SKM-1 treated with dmso at 0.1 percent for 144 hours (cell line): ENCODE data around the gene PEX3.
A peak's percentile ranks its signal among the peaks of the same experiment; 100 is the strongest.
"Not testable (repeated sequence)": the region's sequence is repeated elsewhere in the genome, so short reads cannot be mapped to it uniquely, and the experiment has no call there.

Experiments used
- DNase-seq: peaks from one replicate; lab custom pipeline; 2025; ENCODE audit not compliant: unreplicated experiment; lab: John Stamatoyannopoulos, UW

Gene PEX3

DNA sequence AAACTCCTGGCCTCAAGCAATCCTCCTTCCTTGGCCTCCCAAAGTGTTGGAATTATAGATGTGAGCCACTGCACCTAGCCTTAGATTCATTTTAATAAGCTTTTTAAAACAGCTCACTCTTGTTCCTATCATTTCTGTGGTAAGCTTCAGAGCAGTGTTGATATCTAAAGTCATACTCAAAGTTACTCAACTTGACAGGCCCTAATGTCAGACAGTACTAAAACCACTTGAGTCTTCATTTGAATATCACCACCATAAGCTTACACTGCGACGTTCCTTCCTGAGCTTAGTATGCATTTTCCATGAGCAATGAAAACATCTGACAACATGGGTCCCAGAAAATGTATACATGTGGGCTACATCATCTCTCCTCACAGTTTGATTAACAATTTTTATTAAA, 54.9 kb downstream of the PEX3 start:
- DNase-seq = no peak

DNA sequence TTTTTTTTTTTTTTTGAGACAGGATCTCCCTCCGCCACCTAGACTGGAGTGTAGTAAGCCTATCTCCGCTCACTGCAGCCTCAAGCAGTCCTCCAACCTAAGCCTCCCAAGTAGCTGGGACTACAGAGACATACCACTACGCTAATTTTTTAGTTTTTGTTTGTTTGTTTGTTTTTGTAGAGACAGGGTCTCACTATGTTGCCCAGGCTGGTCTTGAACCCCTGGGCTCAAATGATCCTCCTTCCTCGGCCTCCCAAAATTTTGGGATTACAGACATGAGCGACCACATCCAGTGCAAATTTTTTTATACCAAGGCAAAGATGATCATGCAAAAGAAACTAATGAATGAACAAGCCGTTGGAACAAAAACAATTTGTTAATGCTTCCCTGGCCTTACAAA, 55.6 kb downstream of the PEX3 start:
- no peak for DNase-seq

DNA sequence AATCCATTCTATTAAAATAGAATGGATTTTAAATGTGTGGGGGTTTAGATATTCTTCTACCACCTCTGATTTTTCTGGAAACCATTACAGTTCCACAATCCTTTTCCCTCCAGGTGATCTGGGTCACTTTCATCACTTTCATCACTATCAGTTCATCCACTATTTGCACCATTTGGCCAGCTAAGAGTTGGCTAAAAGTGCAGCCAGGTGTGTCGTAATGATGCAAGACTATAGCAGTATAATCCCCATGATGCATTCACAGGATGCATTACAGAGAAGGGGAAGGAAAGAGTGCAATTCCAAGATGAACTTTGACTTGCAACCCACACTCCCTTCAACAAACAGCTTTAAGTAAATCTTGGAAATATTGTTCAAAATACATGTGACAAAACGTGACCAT, 56.0 kb downstream of the PEX3 start:
- DNase-seq = no peak

DNA sequence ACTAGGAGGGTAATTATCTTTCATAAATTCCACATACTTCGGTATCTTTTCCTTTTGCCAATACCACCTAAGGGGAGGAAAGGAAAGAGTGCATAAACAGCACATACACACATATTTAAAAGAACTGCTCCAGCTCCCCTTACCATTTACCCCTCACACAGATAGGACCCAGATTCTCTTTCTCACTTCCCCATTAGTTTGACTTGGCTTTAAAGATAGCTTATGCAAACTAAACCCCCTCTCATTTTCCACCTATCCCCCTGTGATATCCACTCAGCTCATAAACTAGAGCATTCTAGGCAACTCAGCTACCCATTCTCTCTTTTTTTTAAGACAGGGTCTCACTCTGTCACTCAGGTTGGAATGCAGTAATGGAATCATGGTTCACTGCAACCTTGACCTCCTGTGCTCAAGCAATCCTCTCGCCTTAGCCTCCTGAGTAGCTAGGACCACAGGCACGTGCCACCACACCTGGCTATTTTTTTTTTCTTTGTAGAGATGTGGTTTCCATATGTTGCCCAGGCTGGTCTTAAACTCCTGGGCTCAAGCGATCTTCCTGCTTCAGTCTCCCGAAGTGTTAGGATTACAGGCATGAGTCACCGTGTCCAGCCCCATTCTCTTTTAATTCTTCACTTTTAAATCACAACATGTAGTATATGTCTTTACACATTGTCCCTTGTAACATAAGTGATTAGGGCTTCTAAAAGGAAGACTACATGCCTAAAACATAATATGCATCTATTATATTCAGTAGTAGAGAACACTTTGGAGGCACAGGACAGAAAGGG, 56.9 kb downstream of the PEX3 start:
- DNase-seq = no peak

DNA sequence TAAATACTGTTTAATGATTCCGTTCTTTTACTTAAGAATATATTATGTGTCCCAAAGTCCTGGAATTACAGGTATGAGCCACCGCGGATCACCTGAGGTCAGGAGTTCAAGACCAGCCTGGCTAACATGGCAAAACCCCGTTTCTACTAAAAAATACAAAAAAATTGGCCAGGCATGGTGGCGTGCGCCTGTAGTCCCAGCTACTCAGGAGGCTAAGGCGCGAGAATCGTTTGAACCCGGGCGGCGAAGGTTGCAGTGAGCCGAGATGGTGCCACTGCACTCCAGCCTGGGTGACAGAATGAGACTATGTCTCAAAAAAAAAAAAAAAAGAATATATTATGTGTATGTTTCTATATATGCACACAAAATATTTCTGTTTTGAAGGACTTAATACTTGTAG, 59.7 kb downstream of the PEX3 start:
- not testable (repeated sequence) for DNase-seq

DNA sequence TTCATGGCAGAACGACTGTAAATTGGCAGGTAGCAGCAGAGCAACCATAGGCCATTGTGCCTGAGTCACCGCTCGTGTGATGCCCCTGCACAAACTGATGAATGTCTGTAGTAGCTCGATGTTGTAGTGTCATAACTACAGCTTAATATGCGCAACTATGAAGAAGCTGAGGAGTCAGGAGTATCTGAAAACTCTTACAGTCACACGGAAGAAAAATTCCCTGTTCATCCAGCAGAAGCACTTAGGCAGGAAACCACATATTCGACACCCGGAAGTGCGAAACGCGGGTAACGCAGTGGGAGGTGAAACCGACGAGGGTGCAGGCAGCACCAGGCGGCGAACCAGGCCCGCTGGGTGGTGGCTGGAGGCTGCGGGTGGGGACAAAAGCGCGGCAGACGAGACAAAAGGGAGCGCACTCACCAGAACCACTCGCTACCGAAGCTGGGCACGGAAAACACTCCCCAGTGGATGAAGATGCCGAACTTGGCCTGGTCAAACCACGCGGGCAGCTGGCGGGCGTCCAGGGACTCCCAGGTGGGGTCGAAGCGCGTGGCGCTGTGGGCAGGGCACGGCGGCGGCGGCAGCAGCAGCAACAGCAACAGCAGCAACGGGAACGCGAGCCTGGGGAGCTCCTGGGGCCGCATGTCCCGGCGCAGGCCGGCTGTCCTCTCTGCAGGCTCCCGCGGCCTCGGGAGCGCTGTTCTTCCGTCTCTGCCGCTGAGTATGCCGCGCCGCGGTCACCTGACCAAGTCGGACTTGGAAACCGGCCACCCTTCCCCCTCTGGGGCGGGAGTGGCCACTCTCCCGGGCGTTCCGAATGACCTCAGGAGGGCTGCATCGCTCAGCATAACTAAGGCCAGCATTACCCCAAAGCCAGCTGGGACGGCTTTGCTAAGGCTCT, 60.6 kb downstream of the PEX3 start, which contains the start of gene FUCA2:
Gene FUCA2, minus strand, starts transcription at position 730 of the 901 bp plus-strand sequence. Its CDS starts 86 bp downstream, at position 644.
- DNase-seq = peak; percentile 11

DNA sequence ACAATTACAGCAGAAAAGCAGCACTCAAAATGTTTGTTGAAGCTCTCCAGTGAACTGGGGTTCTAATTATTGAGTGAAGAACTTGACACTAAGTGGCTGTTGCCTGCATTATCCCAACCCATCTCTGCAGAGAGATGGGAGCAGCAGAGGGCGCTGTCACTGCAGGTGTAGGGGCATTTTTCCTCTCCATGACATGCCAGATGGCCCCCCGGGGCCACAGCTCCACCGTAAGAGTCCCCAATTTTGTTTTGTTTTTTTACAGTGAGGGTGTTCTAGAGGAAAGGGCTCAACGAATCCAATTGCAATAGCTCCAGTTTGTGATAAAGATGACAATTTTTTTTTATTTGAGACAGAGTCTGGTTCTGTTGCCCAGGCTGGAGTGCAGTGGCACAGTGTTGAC, 62.8 kb downstream of the PEX3 start:
- peak; percentile 28 for DNase-seq

DNA sequence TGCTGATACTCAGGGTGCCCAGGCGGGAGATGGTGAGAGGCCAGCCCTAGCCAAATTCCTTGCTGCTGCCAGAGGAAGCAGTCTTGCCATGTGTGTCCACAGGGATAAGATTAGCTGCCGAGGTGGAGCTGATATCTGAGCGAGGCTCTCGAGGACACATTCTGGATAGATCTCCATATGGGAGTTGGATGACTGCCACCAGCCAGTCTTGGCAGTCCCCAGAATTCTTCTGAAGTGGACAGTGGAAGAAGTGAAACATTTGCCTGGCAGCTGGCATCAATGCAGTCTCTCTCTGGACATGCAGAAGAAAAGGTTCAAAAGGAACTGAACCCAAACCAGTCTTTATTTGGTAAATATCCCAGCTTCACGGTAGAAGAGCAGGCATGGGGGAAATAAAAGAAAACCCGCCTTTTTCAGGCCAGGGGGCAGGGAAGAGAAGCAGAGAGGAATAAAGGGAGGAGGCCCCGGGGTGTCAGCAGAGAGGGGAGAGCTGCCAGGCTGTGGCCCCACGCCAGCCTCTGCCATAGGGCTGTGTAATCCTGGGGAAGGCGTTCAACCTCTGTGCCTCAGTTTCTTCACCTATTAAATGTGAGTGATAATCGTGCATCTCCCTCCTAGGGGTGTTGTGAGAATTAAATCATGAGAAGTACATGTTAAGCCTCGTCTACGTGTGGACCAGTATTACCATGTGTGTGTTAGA, 64.6 kb downstream of the PEX3 start:
- DNase-seq = no peak

DNA sequence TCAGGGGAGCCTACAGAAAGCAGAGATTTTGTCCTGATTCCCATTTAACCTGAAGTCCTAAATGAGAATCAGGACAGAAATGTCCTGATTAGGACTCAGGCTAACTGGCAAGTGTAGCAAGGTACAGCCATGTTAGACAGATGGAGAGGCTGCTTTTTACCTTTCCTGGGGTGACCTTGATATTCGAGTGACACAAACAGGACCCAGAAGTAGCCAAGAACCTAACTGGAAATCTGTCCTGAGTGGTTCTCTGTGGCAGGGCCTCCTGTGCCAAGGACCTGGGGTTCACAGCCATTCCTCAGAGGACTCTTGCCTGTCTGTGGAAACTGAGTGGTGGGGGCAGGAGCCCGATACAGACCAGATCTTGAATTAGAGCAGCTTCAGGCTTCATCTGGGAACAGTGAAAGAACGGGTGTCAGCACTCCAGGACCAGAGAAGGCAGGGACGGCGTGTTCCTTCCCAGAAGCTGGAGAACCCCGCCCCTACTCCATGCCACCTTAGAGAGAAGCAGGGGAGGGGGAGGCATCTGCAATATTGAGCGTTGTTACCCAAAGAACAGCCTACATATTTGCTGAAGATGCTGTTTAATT, 65.3 kb downstream of the PEX3 start:
- DNase-seq = no peak

DNA sequence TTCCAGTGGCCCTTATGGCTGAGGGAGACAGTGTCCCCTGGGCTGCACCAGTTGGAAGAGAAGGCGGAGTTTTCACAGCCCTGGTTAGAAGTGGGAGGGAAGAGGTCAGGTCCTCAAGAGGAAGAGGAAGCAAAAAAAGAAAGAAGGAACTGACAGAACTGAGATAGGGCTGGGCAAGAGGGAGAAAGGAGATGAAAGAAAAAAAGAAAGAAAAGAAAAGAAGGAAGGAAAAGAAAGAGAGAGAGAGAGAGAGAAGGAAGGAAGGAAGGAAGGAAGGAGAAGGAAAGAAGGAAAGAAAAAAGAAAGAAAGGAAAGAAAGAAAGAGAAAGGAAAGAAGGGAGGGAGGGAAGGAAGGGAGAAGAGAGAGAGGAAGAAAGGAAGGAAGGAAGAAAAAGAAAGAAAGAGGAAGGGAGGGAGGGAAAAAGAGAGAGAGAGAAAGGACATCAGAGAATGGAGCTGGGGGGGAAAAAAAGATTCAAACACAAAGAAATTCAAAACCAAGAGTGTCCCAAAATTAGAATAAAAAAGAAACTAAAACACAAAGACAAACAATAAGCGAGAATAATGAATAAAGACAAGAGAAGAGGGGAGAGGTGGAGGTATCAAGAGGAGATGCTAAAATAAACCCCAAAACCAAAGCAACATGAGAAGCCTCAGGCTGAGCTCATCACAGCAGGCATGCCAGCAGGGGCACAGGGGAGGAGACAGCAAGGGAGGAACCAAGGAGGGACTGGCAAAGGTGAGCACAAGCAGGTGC, 66.3 kb downstream of the PEX3 start:
- DNase-seq = peak; percentile 73

DNA sequence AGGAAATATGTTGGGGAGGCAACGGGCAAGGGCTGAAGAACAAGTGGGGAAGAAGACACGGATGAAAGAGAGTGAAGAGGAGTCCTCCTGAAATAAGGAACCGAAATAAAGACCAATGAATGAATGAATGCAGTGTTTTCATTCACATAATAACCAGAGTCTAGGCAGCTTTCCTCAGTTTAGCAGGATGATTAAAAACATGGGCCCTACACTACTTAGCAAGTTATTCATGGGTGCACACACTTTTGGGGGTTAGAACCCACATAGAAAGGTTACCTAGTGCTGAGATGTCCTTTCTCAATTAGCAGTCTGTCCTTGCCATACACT, 66.8 kb downstream of the PEX3 start:
- no peak for DNase-seq

DNA sequence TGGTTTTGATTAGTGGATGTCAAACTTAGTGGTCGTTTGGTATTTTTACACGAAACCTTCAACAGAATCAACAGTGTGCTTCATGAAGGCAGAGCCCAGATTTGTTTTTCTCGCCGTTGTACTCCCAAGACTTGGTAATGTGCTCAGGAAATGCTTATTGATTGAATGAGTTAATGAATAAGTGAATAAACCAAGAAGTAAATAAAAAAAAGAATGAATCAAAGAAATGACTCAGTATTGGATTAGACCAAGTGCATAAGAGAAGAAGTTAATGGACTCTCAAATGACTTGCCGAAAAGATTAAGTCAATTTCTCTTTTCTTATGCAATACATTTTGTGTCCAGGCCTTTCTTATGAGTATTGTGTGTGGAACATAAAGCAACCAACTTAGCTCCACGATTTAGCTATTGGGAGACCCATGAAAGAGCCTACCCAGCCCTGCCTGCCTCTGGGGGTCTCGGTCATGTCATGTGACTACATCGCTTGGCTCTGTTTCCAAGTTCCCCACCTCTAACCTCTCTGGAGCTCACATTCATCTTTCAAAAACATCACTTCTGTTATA, 71.5 kb downstream of the PEX3 start:
- DNase-seq = no peak

DNA sequence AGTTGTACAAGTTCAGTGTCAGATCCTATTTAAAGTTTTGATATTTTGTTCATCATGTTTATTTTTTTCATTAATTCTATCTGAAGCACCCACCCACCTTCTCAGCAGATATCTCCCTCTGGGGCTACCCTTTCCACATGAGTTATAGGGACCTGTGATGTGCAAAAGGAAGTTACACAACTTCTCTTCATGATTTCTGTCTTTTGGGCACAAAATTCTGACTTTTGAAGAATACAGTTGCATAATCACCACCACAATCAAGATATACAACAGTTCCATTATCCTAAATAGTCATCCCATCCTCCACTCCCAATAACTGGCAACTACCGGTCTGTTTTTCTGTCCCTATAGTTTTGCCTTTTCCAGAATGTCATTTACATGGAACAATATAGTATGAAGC, 74.8 kb downstream of the PEX3 start:
- DNase-seq = peak; percentile 56

DNA sequence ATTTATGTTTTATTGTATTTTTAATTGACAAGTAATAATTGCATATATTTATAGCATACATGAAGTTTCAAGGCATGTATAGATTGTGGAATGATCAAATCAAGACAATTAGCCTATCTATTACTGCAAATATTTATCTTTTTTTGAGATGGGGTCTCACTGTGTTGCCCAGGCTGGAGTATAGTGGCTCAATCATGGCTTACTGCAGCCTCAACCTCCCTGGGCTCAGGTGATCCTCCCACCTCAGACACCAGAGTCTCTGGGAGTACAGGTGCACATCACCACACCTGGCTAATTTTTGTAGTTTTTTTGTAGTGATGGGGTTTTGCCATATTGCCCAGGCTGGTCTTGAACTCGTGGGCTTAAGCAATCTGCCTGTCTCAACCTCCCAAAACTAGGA, 77.1 kb downstream of the PEX3 start:
- DNase-seq = no peak

DNA sequence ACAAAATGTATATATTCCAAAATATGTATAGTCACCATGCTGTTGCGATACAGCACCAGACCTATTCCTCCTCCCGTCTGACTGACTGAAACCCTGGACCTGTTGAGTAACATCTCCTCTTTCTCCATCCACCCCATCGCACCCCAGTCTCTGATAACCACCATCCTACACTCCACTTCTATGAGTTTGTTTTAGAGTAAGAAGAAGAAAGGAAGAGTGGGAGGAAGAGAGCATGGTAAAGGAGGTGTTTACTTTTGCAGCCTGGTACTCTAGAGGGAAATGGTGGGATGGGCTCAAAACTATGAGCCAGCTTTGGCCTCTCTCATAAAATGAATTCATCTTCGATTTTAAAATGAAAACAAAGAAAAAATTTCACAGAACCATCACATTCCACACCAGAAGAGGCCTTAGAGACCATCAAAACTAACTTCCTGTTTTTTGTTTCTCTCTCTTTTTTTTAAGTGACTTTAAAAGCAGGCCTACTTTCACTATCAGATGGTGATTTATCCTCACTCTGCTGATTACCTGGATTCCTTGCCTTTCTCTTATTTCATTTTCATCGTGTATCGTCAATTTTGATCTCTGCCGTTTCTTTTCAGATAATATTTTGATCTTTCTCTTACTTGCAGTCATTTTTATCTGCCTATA, 77.7 kb downstream of the PEX3 start:
- peak; percentile 61 for DNase-seq

DNA sequence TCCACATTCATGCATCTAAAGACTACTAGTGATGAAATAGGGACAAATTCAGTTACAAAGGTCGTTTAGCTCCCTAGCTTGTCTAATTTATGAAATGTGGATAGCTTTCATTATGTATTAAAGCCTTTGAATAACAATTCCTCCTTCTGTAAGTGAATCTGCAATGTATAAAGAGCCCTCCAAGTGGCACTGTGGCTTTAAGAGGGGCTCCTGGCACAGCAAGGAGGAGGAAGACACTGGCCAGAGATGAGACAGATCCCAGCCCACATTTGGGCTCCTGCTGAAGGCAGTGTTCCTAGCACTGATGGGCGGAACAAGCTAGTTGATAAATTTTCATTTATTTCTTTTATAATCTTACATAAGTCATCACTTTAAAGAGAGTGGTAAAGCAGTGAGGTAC, 78.5 kb downstream of the PEX3 start:
- DNase-seq = no peak

DNA sequence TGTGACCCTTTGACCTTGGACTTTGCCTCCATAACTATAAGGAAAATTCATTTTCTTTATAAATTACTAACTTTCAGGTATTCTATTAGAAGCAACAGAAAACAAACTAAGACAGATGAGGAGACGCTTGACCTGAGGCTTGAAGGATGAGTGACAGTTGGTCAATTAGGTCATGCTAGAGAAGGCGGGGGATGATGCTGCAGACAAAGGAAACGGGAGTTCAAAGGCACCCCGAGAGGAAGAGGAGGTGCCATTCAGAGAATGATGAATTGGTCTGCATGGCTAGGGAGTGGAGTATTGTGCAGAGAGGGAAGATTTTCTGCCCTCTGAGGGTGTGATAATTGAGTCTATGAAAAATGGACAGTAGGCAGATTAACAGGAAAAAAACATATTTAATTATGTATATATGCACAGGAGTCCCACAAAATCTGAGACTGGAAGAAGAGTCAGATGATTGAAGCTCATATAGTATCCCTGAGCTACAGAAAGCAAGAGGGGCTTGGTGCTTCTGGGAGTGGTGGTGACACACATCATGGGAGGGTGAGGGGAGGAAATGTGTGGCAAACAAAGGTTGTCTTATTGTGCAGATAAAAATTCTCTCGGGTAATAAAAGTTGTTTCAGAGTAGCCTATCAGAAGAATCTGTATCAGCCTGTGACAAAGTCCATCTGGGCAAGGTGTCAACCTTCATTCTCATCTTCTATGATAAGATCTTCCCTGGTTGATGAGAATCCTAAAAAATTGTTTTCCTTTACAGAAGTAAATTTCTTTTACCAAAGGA, 81.3 kb downstream of the PEX3 start:
- no peak for DNase-seq

DNA sequence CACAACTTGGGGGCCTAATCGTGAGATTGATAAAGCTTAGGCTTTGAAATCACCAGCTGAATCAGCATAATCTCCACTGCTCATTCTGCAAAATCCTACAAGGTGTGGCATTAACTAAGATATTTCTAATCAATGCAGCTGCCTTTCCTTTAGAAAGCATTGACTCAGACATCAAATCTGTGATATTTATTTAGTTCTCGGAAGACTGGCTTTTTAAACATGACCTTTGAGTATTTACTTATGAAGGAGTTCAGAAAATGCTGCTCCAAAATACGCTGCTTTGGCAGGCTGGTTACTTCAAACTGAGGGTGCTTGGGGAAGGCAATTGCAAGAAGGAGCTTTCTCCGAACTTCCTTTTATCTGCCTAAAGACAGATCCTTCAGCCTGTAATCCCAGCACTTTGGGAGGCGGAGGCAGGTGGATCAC, 84.6 kb downstream of the PEX3 start:
- no peak for DNase-seq

DNA sequence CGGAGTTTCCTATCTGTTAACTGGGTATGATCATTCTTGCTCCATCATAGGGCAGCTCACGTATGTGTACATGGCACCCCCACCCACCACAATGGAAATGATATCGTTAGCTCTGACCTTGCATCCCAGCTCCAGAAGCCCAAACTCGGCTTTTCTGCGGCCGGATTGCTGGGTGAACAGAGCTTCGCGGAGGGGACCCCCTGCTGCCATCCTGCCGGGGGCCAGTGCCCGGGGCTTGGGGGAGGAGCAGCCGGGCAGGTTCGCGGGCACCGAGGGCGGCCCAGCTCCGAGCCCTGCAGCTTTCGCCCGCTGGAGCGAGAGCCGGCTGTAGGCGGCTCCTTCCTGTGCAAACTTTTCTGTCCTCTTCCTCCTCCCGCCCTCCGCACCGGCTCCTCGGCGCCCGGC, 85.9 kb downstream of the PEX3 start:
- DNase-seq = peak; percentile 53
